Uterus (tissue), 2 donors: ENCODE results near the gene SOWAHA.
A peak's percentile ranks its signal among the peaks of the same experiment; 100 is the strongest.

Source experiments
- POLR2A ChIP-seq, 2 donors: fragments of 450-650 bp; IDR thresholded peaks; one replicate each; pipeline ENCODE4 v1.6.1; 2016; ENCODE audit warnings: antibody characterized with exemption in 2 of 2, mild to moderate bottlenecking in 1 of 2, moderate library complexity in 1 of 2
- TF ChIP-seq, protein P1 (sequence below), 4 experiments: fragments of 200-600 bp in 2 of 4; fragments of 450-650 bp in 2 of 4; sonication (generic) in 2 of 4; IDR thresholded peaks; one replicate each; pipeline ENCODE4 v1.5.1; 2016 to 2019; ENCODE audit warnings: antibody characterized with exemption in 4 of 4, mild to moderate bottlenecking in 2 of 4, moderate library complexity in 1 of 4

- TF ChIP-seq, protein P1, sequence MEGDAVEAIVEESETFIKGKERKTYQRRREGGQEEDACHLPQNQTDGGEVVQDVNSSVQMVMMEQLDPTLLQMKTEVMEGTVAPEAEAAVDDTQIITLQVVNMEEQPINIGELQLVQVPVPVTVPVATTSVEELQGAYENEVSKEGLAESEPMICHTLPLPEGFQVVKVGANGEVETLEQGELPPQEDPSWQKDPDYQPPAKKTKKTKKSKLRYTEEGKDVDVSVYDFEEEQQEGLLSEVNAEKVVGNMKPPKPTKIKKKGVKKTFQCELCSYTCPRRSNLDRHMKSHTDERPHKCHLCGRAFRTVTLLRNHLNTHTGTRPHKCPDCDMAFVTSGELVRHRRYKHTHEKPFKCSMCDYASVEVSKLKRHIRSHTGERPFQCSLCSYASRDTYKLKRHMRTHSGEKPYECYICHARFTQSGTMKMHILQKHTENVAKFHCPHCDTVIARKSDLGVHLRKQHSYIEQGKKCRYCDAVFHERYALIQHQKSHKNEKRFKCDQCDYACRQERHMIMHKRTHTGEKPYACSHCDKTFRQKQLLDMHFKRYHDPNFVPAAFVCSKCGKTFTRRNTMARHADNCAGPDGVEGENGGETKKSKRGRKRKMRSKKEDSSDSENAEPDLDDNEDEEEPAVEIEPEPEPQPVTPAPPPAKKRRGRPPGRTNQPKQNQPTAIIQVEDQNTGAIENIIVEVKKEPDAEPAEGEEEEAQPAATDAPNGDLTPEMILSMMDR (IDR thresholded peaks at IDR 0.05) = peak in 1 of 4 experiments; percentile 7
- no peak for TF ChIP-seq POLR2A (IDR thresholded peaks at IDR 0.05)
Measured at GRCh38 chr5:132777209-132778069, 35.7 kb upstream of the SOWAHA start, which contains the start of gene SEPTIN8.
